ENCODE results near the gene CARD16. TPM values are rescaled to one million over a fixed set of nuclear protein-coding genes. Genes with fewer than 3 reads are reported as not detected.

The CARD16 gene
- total RNA-seq, 1 experiment from 2014 or later: not detected

DNA sequence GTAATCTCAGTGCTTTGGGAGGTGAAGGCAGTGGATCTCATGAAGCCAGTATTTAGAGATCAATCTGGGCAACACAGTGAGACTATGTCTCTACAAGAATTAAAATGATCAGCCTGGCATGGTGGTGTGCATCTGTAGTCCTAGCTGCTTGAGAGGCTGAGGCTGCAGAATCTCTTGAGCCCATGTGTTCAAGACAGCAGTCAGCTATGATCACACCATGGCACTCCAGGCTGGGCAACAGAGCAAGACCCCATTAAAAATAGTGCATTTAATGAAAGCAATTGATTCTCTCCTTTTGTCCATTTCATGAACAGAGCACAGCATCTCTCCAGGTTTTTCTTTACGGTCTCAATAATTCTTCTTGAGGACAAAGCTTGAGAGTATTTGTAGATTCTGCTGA is 11.3 kb upstream of the CARD16 start:
- H3K9me3 Mint-ChIP-seq: no peaks in the 10 kb centered on the region
- H2AK5ac ChIP-seq (ENCODE audit: insufficient read length, low read length): no peak overlapping the region
- no peaks in the 10 kb centered on the region for H3K23me2 ChIP-seq (ENCODE audit: insufficient read length, low read depth, low read length, poor library complexity, severe bottlenecking)
- no peak overlapping the region for H3K4ac ChIP-seq (ENCODE audit: low read depth, low read length)
- no peak overlapping the region for H3K27ac ChIP-seq (ENCODE audit: insufficient read length, low read depth, low read length)
- no peaks in the 10 kb centered on the region for H3K27me3 ChIP-seq (ENCODE audit: insufficient read depth, low read length)
- H4K8ac ChIP-seq (replicated peaks; ENCODE audit: insufficient read length, low read depth, low read length): no peak overlapping the region
- no peak overlapping the region for H3K18ac ChIP-seq (ENCODE audit: insufficient read length, low read depth, low read length)
- no peak overlapping the region for H3K14ac ChIP-seq (ENCODE audit: insufficient read depth, low read length)
- no peaks in the 10 kb centered on the region for H3K4me1 Mint-ChIP-seq
- no peaks in the 10 kb centered on the region for H4K20me1 ChIP-seq (ENCODE audit: control insufficient read depth, insufficient read depth, insufficient read length)
- no peak overlapping the region for H4K91ac ChIP-seq (ENCODE audit: insufficient read length, low read depth, low read length)
- no peaks in the 10 kb centered on the region for H3K9me3 ChIP-seq (ENCODE audit: control insufficient read depth, low read depth, low read length)
- no peaks in the 10 kb centered on the region for H3K4me1 ChIP-seq (ENCODE audit: insufficient read depth, low read length)
- no peak overlapping the region for H2BK20ac ChIP-seq (ENCODE audit: low read depth, low read length, poor library complexity, severe bottlenecking)
- H3K56ac ChIP-seq (ENCODE audit: insufficient read length, low read depth, low read length): no peak overlapping the region
- no peak overlapping the region for H2AFZ ChIP-seq (ENCODE audit: low read length)
- no peak overlapping the region for H2BK120ac ChIP-seq (ENCODE audit: low read depth, low read length, poor library complexity, severe bottlenecking)
- no peaks in the 10 kb centered on the region for H3K79me2 ChIP-seq (ENCODE audit: insufficient read depth, low read length)
- no CpG with 5 or more reads among the region's 1 CpG for WGBS (ENCODE audit: extremely low coverage, insufficient read length, low lambda C conversion rate)
- no peak overlapping the region for H3K27ac Mint-ChIP-seq
- TF ChIP-seq, protein P1, sequence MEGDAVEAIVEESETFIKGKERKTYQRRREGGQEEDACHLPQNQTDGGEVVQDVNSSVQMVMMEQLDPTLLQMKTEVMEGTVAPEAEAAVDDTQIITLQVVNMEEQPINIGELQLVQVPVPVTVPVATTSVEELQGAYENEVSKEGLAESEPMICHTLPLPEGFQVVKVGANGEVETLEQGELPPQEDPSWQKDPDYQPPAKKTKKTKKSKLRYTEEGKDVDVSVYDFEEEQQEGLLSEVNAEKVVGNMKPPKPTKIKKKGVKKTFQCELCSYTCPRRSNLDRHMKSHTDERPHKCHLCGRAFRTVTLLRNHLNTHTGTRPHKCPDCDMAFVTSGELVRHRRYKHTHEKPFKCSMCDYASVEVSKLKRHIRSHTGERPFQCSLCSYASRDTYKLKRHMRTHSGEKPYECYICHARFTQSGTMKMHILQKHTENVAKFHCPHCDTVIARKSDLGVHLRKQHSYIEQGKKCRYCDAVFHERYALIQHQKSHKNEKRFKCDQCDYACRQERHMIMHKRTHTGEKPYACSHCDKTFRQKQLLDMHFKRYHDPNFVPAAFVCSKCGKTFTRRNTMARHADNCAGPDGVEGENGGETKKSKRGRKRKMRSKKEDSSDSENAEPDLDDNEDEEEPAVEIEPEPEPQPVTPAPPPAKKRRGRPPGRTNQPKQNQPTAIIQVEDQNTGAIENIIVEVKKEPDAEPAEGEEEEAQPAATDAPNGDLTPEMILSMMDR (conservative IDR thresholded peaks at IDR 0.05): no peak
- no peak for DNase-seq
- H4K5ac ChIP-seq (ENCODE audit: insufficient read length, low read depth, low read length): no peak overlapping the region
- H3K4me3 Mint-ChIP-seq: no peak overlapping the region
- no peak overlapping the region for H3T11ph ChIP-seq (ENCODE audit: low read length)
- H3K4me2 ChIP-seq (ENCODE audit: insufficient read depth, insufficient read length, low read length): no peak overlapping the region
- H2BK5ac ChIP-seq (ENCODE audit: insufficient read length, low read length): no peak overlapping the region
- no peaks in the 10 kb centered on the region for H3K79me1 ChIP-seq (ENCODE audit: insufficient read depth, low read depth, low read length, poor library complexity, severe bottlenecking)
- H3K23ac ChIP-seq (ENCODE audit: insufficient read length, low read depth, low read length): no peak overlapping the region
- H3K36me3 Mint-ChIP-seq (ENCODE audit: insufficient read depth in 1 of 3, low read depth in 3 of 3): no peaks in the 10 kb centered on the region
- no peak overlapping the region for H2BK15ac ChIP-seq (ENCODE audit: low read depth, low read length)
- H2BK12ac ChIP-seq (ENCODE audit: insufficient read length, low read depth, low read length): no peak overlapping the region
- H3K9ac ChIP-seq (ENCODE audit: extremely low read depth, insufficient read length, low read length): no peak overlapping the region
- no peaks in the 10 kb centered on the region for H3K27me3 Mint-ChIP-seq (ENCODE audit: low read depth)

Measured in H9 (cell line).